Measurements from ENCODE around the gene JAZF1.
"Not testable (repeated sequence)": the region's sequence is repeated elsewhere in the genome, so short reads cannot be mapped to it uniquely, and the experiment has no call there.

GRCh38 chr7:28014340-28014739 lies 166.3 kb downstream of the JAZF1 start:
- TF ChIP-seq, protein P1, sequence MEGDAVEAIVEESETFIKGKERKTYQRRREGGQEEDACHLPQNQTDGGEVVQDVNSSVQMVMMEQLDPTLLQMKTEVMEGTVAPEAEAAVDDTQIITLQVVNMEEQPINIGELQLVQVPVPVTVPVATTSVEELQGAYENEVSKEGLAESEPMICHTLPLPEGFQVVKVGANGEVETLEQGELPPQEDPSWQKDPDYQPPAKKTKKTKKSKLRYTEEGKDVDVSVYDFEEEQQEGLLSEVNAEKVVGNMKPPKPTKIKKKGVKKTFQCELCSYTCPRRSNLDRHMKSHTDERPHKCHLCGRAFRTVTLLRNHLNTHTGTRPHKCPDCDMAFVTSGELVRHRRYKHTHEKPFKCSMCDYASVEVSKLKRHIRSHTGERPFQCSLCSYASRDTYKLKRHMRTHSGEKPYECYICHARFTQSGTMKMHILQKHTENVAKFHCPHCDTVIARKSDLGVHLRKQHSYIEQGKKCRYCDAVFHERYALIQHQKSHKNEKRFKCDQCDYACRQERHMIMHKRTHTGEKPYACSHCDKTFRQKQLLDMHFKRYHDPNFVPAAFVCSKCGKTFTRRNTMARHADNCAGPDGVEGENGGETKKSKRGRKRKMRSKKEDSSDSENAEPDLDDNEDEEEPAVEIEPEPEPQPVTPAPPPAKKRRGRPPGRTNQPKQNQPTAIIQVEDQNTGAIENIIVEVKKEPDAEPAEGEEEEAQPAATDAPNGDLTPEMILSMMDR (IDR thresholded peaks at IDR 0.05; ENCODE audit: low read length) = not testable (repeated sequence)
- not testable (repeated sequence) for TF ChIP-seq EZH2 (IDR thresholded peaks at IDR 0.05; ENCODE audit: borderline replicate concordance, low read length)

Measured in OCI-LY1 (cell line).